H1 (cell line): ENCODE data around the gene ATP5ME. TPM values are rescaled to one million over a fixed set of nuclear protein-coding genes. Genes with fewer than 3 reads are reported as not detected.

Experiments used
- CTCF ChIA-PET: fragments of 300-600 bp; sonication (Branson Sonifier 250); formaldehyde crosslinking; loops from one replicate; lab custom pipeline; 2021; ENCODE audit not compliant: partially characterized antibody; lab: Charles Lee
- POLR2A ChIA-PET: fragments of 300-600 bp; sonication (Branson Sonifier 250); formaldehyde crosslinking; loops from one replicate; lab custom pipeline; 2021; ENCODE audit warnings: inconsistent platforms; ENCODE audit not compliant: partially characterized antibody; lab: Charles Lee
- DNase-seq, 2 experiments: peaks; one replicate each; pipeline versions ENCODE4 v3.0.0 to v3.0.0-alpha.2; 2010 to 2022; ENCODE audit warnings: low spot score in 2 of 2, low read depth in 1 of 2, mixed read lengths in 1 of 2
- FAIRE-seq: peaks from 2 replicates; lab custom pipeline; 2011; peaks lifted over from hg19 to GRCh38; lab: Jason Lieb, UNC
- H2AFZ ChIP-seq: 2 replicates; pipeline ENCODE4 v1.8.1; 2012; ENCODE audit warnings: low read length, inconsistent platforms
- H2AK5ac ChIP-seq: 2 replicates; pipeline ENCODE4 v1.6.1; 2013; ENCODE audit warnings: low read depth, low read length
- H2BK120ac ChIP-seq: replicated peaks from 2 replicates; pipeline ENCODE3; 2013; ENCODE audit warnings: low read depth, low read length, inconsistent platforms
- H2BK12ac ChIP-seq: 2 replicates; pipeline ENCODE4 v1.6.1; 2013; ENCODE audit warnings: low read depth, low read length
- H2BK15ac ChIP-seq: 2 replicates; pipeline ENCODE4 v1.6.1; 2013; ENCODE audit warnings: low read length
- H2BK20ac ChIP-seq: 2 replicates; pipeline ENCODE4 v1.6.1; 2013; ENCODE audit warnings: low read length
- H2BK5ac ChIP-seq: 2 replicates; pipeline ENCODE4 v1.6.1; 2013; ENCODE audit warnings: low read depth, low read length
- H3K14ac ChIP-seq: 2 replicates; pipeline ENCODE4 v1.6.1; 2013; ENCODE audit warnings: inconsistent platforms; ENCODE audit not compliant: insufficient read length
- H3K18ac ChIP-seq: 2 replicates; pipeline ENCODE4 v1.6.1; 2013; ENCODE audit warnings: low read length; ENCODE audit errors: extremely low read depth
- H3K23ac ChIP-seq: 2 replicates; pipeline ENCODE4 v1.6.1; 2013; ENCODE audit warnings: inconsistent platforms; ENCODE audit not compliant: insufficient read length
- H3K23me2 ChIP-seq: 2 replicates; pipeline ENCODE4 v1.6.1; 2013; ENCODE audit warnings: low read depth, low read length
- H3K27ac ChIP-seq: 2 replicates; pipeline ENCODE4 v1.6.1; 2011; ENCODE audit warnings: low read depth, low read length, inconsistent platforms
- H3K27me3 ChIP-seq, 4 experiments: replicated peaks in 1 of 4; 1 replicate in 1 of 4; 2 replicates in 3 of 4; pipeline versions ENCODE4 v1.6.1 to v1.8.1; 2011 to 2013; ENCODE audit warnings: low read length in 3 of 4, mild to moderate bottlenecking in 3 of 4, inconsistent platforms in 2 of 4, mixed read lengths in 2 of 4, moderate library complexity in 1 of 4; ENCODE audit not compliant: control insufficient read depth in 3 of 4, insufficient read depth in 3 of 4; ENCODE audit errors: extremely low read depth in 1 of 4
- H3K36me3 ChIP-seq, 4 experiments: 2 replicates each; pipeline versions ENCODE4 v1.6.1 to v1.8.1; 2011 to 2013; ENCODE audit warnings: mild to moderate bottlenecking in 4 of 4, low read length in 3 of 4, moderate library complexity in 2 of 4, control low read depth in 1 of 4, inconsistent platforms in 1 of 4; ENCODE audit not compliant: insufficient read depth in 4 of 4, control insufficient read depth in 2 of 4
- H3K4ac ChIP-seq: replicated peaks from 2 replicates; pipeline ENCODE3; 2013; ENCODE audit warnings: low read length, low read depth, mixed read lengths, inconsistent platforms; ENCODE audit not compliant: insufficient read length
- H3K4me1 ChIP-seq, 4 experiments: replicated peaks in 1 of 4; 1 replicate in 1 of 4; 2 replicates in 3 of 4; pipeline versions ENCODE4 v1.6.1 to v1.8.1; 2011 to 2013; ENCODE audit warnings: low read length in 3 of 4, inconsistent platforms in 2 of 4, mixed read lengths in 1 of 4; ENCODE audit not compliant: insufficient read depth in 4 of 4, control insufficient read depth in 3 of 4
- H3K4me2 ChIP-seq, 2 experiments: 2 replicates each; pipeline versions ENCODE4 v1.6.1 to v1.8.1; 2011 to 2013; ENCODE audit warnings: low read depth in 2 of 2, low read length in 2 of 2, control low read depth in 1 of 2, inconsistent platforms in 1 of 2, mild to moderate bottlenecking in 1 of 2; ENCODE audit not compliant: insufficient read depth in 1 of 2
- H3K4me3 ChIP-seq, 4 experiments: fragments of 200-600, 300-600 bp in 1 of 4; sonication (generic), shearing (Covaris generic), sonication (Bioruptor Twin) in 1 of 4; 2 replicates each; pipeline versions ENCODE4 v1.5.1 to v1.8.1; 2011 to 2016; ENCODE audit warnings: low read length in 4 of 4, low read depth in 3 of 4, control low read depth in 2 of 4, inconsistent platforms in 2 of 4, mild to moderate bottlenecking in 2 of 4, mixed read lengths in 1 of 4, moderate library complexity in 1 of 4; ENCODE audit not compliant: insufficient read depth in 2 of 4; ENCODE audit errors: extremely low read depth in 1 of 4
- H3K56ac ChIP-seq: replicated peaks from 2 replicates; pipeline ENCODE3; 2013; ENCODE audit warnings: low read depth, mild to moderate bottlenecking, mixed read lengths, low read length, inconsistent platforms; ENCODE audit not compliant: insufficient read length
- H3K79me1 ChIP-seq: 2 replicates; pipeline ENCODE4 v1.6.1; 2013; ENCODE audit warnings: low read depth, low read length, control low read depth
- H3K79me2 ChIP-seq, 2 experiments: 2 replicates each; pipeline versions ENCODE4 v1.6.1 to v1.8.1; 2012 to 2013; ENCODE audit warnings: low read length in 2 of 2, mild to moderate bottlenecking in 2 of 2, inconsistent platforms in 1 of 2; ENCODE audit not compliant: insufficient read depth in 2 of 2, control insufficient read depth in 1 of 2
- H3K9ac ChIP-seq, 4 experiments: replicated peaks in 1 of 4; 1 replicate in 1 of 4; 2 replicates in 3 of 4; pipeline versions ENCODE4 v1.6.1 to v1.8.1; 2011 to 2013; ENCODE audit warnings: low read depth in 3 of 4, low read length in 3 of 4, control low read depth in 2 of 4, mild to moderate bottlenecking in 2 of 4, moderate library complexity in 2 of 4, inconsistent platforms in 1 of 4; ENCODE audit errors: extremely low read depth in 1 of 4
- H3K9me3 ChIP-seq, 2 experiments: 2 replicates each; pipeline versions ENCODE4 v1.6.1 to v1.8.1; 2012 to 2013; ENCODE audit warnings: mild to moderate bottlenecking in 2 of 2, moderate library complexity in 2 of 2, control low read depth in 1 of 2, inconsistent platforms in 1 of 2, low read depth in 1 of 2, low read length in 1 of 2, mixed read lengths in 1 of 2; ENCODE audit not compliant: insufficient read depth in 2 of 2
- H4K20me1 ChIP-seq, 2 experiments: replicated peaks in 1 of 2; 2 replicates each; pipeline versions ENCODE3 to v1.8.1; 2011 to 2013; ENCODE audit warnings: inconsistent platforms in 2 of 2, low read length in 2 of 2, mild to moderate bottlenecking in 1 of 2; ENCODE audit not compliant: insufficient read depth in 2 of 2, control insufficient read depth in 1 of 2
- H4K5ac ChIP-seq: 2 replicates; pipeline ENCODE4 v1.6.1; 2013; ENCODE audit warnings: low read length, low read depth, mixed read lengths, inconsistent platforms; ENCODE audit not compliant: insufficient read length
- H4K8ac ChIP-seq: 2 replicates; pipeline ENCODE4 v1.8.0; 2013; ENCODE audit warnings: mild to moderate bottlenecking, moderate library complexity, low read length, inconsistent platforms; ENCODE audit not compliant: insufficient read depth; ENCODE audit errors: extremely low read depth
- H4K91ac ChIP-seq: replicated peaks from 2 replicates; pipeline ENCODE3; 2013; ENCODE audit warnings: low read length, mixed read lengths, inconsistent platforms; ENCODE audit not compliant: insufficient read length
- MAFK ChIP-seq: IDR thresholded peaks from 2 replicates; pipeline ENCODE4 v1.6.1; 2012; ENCODE audit warnings: low read depth, mild to moderate bottlenecking, improper control_type of control experiment, low read length
- PHF8 ChIP-seq: fragments of 200-600 bp; sonication (generic); conservative IDR thresholded peaks from 2 replicates; pipeline ENCODE4 v1.7.1; 2012; ENCODE audit warnings: low read depth, mild to moderate bottlenecking, inconsistent platforms, low read length, moderate library complexity
- WGBS, 2 experiments: shearing (Covaris generic) in 1 of 2; methylation state at CpG; one replicate each; pipeline versions ENCODE4 v1.1.6 to v1.1.7; 2013 to 2015; ENCODE audit warnings: low lambda C conversion rate in 2 of 2, mixed read lengths in 2 of 2, inconsistent platforms in 1 of 2, low coverage in 1 of 2, missing lambda C conversion rate in 1 of 2; ENCODE audit not compliant: insufficient replicate concordance in 2 of 2, insufficient coverage in 1 of 2, insufficient read length in 1 of 2; ENCODE audit errors: extremely low coverage in 1 of 2, missing lambda C conversion rate in 1 of 2; 5-methylcytosine and 5-hydroxymethylcytosine counted together
- polyA plus RNA-seq, 7 experiments: library from polyadenylated mRNA; depleted of rRNA in 3 of 7; stranded (reverse) in 5 of 7; unstranded in 2 of 7; fragments of >200 nt in 5 of 7; fragments of 200-250 nt in 2 of 7; gene quantifications; 1 replicate in 5 of 7; 2 replicates in 1 of 7; 4 replicates in 1 of 7; pipeline versions ENCODE4 v1.2.1 to v1.2.3, GENCODE V29; 2011 to 2013; ENCODE audit warnings: missing spikeins in 2 of 7, mixed read lengths in 2 of 7
- total RNA-seq: library from RNA; stranded (reverse); fragmentation: NEBNext Ultra II Directional; extraction: Animal tissue kit (Norgen Biotek cat#: 25700); gene quantifications from 2 replicates; pipeline ENCODE4 v1.2.1, GENCODE V29; 2021

The ATP5ME gene
- total and polyA plus RNA-seq, 2 of the 8 experiments (the other 6 are each of a cell fraction or from before 2014, with no cell fraction given): 375 to 450 TPM

GRCh38 chr4:663046-663437 lies 11.0 kb downstream of the ATP5ME start:
- no peaks in the 10 kb centered on the region; a peak in 1 of 7 replicates for H3K4me1 ChIP-seq
- H3K56ac ChIP-seq: no peak overlapping the region
- peak overlapping the region; percentile 77; the same call in 1 of the 2 replicates for H2AFZ ChIP-seq
- WGBS, 2 experiments: 71% methylated on average over 11 of the region's 20 CpGs; no CpG with 5 or more reads in 1 of the 2 experiments
- peaks cover 7% of the 10 kb centered on the region; the same call in 1 of the 2 replicates for H3K23me2 ChIP-seq
- H3K23ac ChIP-seq: no peak overlapping the region
- TF ChIP-seq PHF8 (no peak), MAFK (no peak)
- H2BK12ac ChIP-seq: no peak overlapping the region
- peak overlapping the region; percentile 65 to 89 for H3K4me2 ChIP-seq
- H3K79me1 ChIP-seq: no peaks in the 10 kb centered on the region
- no peaks in the 10 kb centered on the region for H3K9me3 ChIP-seq
- no peak for FAIRE-seq
- no peaks in the 10 kb centered on the region for H3K79me2 ChIP-seq
- no peak overlapping the region for H3K4ac ChIP-seq
- no peak overlapping the region for H4K91ac ChIP-seq
- H2BK20ac ChIP-seq: no peak overlapping the region
- no peak overlapping the region for H4K5ac ChIP-seq
- H3K18ac ChIP-seq: peak overlapping the region; percentile 32; the same call in 1 of the 2 replicates
- ChIA-PET POLR2A (interaction anchor here (0.9 to 5.0 kb wide), 4 partner anchors 9 to 37 kb away, joined by 3 to 53 read pairs (median 8); partner anchors contain the start of genes ATP5ME, MYL5 and PDE6B), CTCF (interaction anchor here (1.2 to 3.0 kb wide), 3 partner anchors 10 to 60 kb away, joined by 3 to 11 read pairs (median 4); partner anchors contain the start of genes ATP5ME and MYL5)
- H3K14ac ChIP-seq: no peak overlapping the region
- H3K4me3 ChIP-seq: peak overlapping the region; percentile 61 to 87 (median 74)
- H2BK15ac ChIP-seq: no peak overlapping the region
- H3K9ac ChIP-seq: no peak overlapping the region
- H4K8ac ChIP-seq: peak overlapping the region; percentile 68
- H3K27me3 ChIP-seq: no peaks in the 10 kb centered on the region
- no peak for DNase-seq
- H3K27ac ChIP-seq: no peak overlapping the region
- no peak overlapping the region for H2BK120ac ChIP-seq
- peaks cover 0 to 17% of the 10 kb centered on the region in 2 experiments for H4K20me1 ChIP-seq
- 0 out of 2 replicates have a peak overlapping the region, but pooled peaks have one; percentile 40 for H2BK5ac ChIP-seq
- H3K36me3 ChIP-seq: no peaks in the 10 kb centered on the region; a peak in 1 of 8 replicates
- no peak overlapping the region for H2AK5ac ChIP-seq
